HCT116 (cell line): ENCODE measurements around the gene FBXL19.

Experiments
- EGR1 ChIP-seq: IDR thresholded peaks from 2 replicates; pipeline ENCODE4 v1.6.1; 2012; ENCODE audit warnings: low read depth
- EZH2 ChIP-seq: fragments of 200-600 bp; sonication (generic); IDR thresholded peaks from 2 replicates; pipeline ENCODE4 v1.6.1; 2017; ENCODE audit warnings: antibody characterized with exemption, mixed run types
- EZH2phosphoT487 ChIP-seq: fragments of 200-600 bp; IDR thresholded peaks from 2 replicates; pipeline ENCODE4 v1.6.1; 2018; ENCODE audit warnings: antibody characterized with exemption, borderline replicate concordance
- FOSL1 ChIP-seq: IDR thresholded peaks from 2 replicates; pipeline ENCODE4 v1.6.1; 2012; ENCODE audit warnings: low read depth
- POLR2A ChIP-seq: IDR thresholded peaks from 2 replicates; pipeline ENCODE4 v1.7.0; 2011; ENCODE audit warnings: borderline replicate concordance; ENCODE audit not compliant: insufficient read depth, insufficient read length; ENCODE audit errors: extremely low read depth
- POLR2AphosphoS5 ChIP-seq: IDR thresholded peaks from 2 replicates; pipeline ENCODE4 v1.6.1; 2011; ENCODE audit warnings: mild to moderate bottlenecking, low read depth, low read length, moderate library complexity
- RAD21 ChIP-seq: IDR thresholded peaks from 2 replicates; pipeline ENCODE4 v1.6.1; 2012; ENCODE audit warnings: low read depth, mild to moderate bottlenecking
- SIN3A ChIP-seq: IDR thresholded peaks from 2 replicates; pipeline ENCODE4 v1.6.1; 2012; ENCODE audit warnings: low read depth
- YY1 ChIP-seq: IDR thresholded peaks from 2 replicates; pipeline ENCODE4 v1.6.1; 2011; ENCODE audit warnings: low read length, low read depth, moderate library complexity, mild to moderate bottlenecking; ENCODE audit not compliant: insufficient replicate concordance; ENCODE audit errors: extremely low read depth
- ZFX ChIP-seq: fragments of 450-650 bp; IDR thresholded peaks from 2 replicates; pipeline ENCODE4 v1.6.1; 2017
- TF ChIP-seq, protein P1 (sequence below), 3 experiments: fragments of 200-600 bp in 1 of 3; sonication (generic) in 1 of 3; IDR thresholded peaks in 2 of 3; conservative IDR thresholded peaks in 1 of 3; 2 replicates each; pipeline ENCODE4 v1.5.1; 2012 to 2017; ENCODE audit warnings: low read depth in 2 of 3, low read length in 2 of 3, antibody characterized with exemption in 1 of 3, borderline replicate concordance in 1 of 3, control low read depth in 1 of 3, mild to moderate bottlenecking in 1 of 3, mixed read lengths in 1 of 3, mixed run types in 1 of 3, moderate library complexity in 1 of 3; ENCODE audit not compliant: insufficient read depth in 1 of 3
- TF ChIP-seq, protein P2 (sequence below): IDR thresholded peaks from 2 replicates; pipeline ENCODE4 v1.6.1; 2012
- TF ChIP-seq, protein P3 (sequence below): IDR thresholded peaks from 2 replicates; pipeline ENCODE4 v1.6.1; 2011; ENCODE audit warnings: mild to moderate bottlenecking, low read length, moderate library complexity; ENCODE audit not compliant: insufficient replicate concordance; ENCODE audit errors: extremely low read depth

DNA sequence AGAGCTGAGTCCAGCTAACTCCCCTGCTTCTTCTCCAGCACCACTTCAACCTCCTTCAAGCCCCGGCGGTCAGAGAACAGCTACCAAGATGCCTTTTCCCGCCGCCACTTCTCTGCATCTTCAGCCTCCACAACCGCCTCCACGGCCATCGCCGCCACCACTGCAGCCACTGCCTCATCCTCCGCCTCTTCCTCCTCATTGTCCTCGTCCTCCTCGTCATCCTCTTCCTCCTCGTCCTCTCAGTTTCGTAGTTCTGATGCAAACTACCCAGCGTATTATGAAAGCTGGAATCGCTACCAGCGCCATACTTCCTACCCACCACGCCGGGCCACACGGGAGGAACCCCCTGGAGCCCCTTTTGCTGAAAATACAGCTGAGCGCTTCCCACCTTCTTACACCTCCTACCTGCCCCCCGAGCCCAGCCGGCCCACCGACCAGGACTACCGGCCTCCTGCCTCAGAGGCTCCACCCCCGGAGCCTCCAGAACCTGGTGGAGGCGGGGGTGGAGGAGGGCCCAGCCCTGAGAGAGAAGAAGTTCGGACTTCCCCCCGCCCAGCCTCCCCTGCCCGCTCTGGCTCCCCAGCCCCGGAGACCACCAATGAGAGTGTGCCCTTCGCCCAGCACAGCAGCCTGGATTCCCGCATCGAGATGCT is 41.3 kb downstream of the FBXL19 start:
- TF ChIP-seq, protein P1, sequence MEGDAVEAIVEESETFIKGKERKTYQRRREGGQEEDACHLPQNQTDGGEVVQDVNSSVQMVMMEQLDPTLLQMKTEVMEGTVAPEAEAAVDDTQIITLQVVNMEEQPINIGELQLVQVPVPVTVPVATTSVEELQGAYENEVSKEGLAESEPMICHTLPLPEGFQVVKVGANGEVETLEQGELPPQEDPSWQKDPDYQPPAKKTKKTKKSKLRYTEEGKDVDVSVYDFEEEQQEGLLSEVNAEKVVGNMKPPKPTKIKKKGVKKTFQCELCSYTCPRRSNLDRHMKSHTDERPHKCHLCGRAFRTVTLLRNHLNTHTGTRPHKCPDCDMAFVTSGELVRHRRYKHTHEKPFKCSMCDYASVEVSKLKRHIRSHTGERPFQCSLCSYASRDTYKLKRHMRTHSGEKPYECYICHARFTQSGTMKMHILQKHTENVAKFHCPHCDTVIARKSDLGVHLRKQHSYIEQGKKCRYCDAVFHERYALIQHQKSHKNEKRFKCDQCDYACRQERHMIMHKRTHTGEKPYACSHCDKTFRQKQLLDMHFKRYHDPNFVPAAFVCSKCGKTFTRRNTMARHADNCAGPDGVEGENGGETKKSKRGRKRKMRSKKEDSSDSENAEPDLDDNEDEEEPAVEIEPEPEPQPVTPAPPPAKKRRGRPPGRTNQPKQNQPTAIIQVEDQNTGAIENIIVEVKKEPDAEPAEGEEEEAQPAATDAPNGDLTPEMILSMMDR (IDR thresholded peaks at IDR 0.05 in 2 of 3, conservative IDR thresholded peaks at IDR 0.05 in 1 of 3; ENCODE audit: borderline replicate concordance in 1 of 3, insufficient read depth in 1 of 3, low read depth in 2 of 3, low read length in 2 of 3): no peak
- no peak for TF ChIP-seq EZH2
- TF ChIP-seq POLR2AphosphoS5: no peak
- no peak for TF ChIP-seq POLR2A
- TF ChIP-seq EZH2phosphoT487: no peak
- TF ChIP-seq RAD21: no peak
- TF ChIP-seq FOSL1: no peak
- TF ChIP-seq, protein P2, sequence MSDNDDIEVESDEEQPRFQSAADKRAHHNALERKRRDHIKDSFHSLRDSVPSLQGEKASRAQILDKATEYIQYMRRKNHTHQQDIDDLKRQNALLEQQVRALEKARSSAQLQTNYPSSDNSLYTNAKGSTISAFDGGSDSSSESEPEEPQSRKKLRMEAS: no peak
- TF ChIP-seq EGR1: no peak
- TF ChIP-seq YY1: no peak
- no peak for TF ChIP-seq SIN3A
- TF ChIP-seq, protein P3, sequence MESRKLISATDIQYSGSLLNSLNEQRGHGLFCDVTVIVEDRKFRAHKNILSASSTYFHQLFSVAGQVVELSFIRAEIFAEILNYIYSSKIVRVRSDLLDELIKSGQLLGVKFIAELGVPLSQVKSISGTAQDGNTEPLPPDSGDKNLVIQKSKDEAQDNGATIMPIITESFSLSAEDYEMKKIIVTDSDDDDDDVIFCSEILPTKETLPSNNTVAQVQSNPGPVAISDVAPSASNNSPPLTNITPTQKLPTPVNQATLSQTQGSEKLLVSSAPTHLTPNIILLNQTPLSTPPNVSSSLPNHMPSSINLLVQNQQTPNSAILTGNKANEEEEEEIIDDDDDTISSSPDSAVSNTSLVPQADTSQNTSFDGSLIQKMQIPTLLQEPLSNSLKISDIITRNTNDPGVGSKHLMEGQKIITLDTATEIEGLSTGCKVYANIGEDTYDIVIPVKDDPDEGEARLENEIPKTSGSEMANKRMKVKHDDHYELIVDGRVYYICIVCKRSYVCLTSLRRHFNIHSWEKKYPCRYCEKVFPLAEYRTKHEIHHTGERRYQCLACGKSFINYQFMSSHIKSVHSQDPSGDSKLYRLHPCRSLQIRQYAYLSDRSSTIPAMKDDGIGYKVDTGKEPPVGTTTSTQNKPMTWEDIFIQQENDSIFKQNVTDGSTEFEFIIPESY: no peak
- TF ChIP-seq ZFX: no peak
